Measurements from ENCODE around the gene BRD9.

The BRD9 gene

DNA sequence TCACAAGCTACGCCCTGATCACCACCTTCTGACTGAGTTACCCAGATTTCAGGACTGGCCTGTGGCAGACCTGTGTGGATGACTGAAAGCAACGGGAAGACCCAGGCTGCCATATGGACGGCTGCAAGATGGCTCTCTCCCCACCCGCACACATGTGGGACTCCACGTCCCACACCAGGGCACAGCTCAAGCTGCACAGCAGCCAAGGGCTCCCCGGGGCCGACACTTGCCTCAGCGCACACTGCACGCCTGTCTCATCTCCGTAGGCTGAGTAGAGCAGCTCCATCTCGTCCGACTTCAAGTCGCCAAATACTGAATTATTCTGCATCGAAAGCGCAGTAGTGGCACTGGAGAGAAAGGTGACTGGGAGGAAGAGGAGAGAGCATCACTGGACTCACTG lies 14.5 kb downstream of the BRD9 start:
- no peak for DNase-seq (ENCODE audit: low read depth)

DNA sequence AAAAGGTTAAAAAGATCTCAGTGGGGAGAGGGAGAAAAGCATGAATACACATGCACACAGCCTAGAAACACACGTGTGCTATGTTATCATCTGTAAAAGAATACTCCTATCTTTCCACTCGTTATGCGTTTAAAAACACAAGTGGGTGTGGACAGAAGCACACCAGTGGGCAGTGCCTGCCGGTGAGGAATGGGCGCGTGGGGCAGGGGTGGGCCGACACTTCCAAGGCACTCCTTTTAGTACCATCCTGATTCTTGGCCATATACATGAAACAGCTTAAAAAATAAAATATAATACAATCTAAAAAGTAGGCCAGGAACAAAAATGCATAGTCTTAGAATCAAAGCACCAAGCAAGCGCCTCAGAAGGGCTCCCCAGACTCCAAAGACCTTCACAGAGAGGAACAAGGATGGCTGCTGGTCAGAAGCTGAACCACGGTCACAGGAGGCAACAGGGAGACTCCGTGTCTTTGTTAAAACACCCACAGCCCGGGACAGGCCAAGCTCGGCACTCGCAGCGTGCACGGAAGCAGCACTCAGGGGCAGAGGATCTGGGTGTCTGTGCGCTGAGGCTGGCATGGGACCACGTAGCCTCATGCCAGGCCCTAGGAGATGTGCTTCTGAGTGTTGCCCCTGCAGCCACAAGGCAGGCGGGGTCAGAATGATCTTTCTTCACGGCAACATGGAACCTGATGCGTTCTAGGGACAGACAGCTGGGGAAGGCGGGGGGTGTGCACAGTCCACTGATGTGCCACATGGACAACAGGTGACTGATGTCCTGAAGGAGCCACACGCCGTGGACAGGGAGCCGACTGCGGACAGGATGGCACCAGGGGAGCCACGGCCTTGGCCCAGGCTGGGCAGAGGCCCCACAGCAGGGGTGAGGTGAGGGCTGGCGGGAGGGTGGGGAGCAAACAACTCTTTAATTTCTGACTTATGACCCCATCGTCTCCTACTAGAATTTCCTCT lies 15.9 kb downstream of the BRD9 start:
- DNase-seq (ENCODE audit: low read depth), result no peak

DNA sequence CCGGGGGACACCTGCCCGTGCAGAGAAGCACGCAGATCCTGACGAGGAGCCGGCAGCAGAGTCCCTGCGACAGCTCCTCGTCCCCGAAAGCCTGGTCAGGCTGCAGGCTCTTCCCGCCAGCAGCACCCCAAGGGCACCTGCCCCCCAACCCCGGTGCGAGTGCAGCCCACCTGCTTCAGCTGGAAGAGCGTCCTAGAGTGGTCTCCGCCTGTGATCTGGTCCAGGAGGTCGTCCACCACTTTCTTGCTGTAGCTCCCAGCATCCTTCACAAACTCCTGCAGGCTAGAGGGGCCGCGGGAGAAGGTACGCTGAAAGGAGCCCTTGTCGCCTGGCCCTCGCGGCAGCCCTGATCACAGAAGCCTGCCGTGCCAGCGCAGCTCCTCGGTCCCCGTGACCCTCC lies 16.7 kb downstream of the BRD9 start:
- no peak for DNase-seq (ENCODE audit: low read depth)

DNA sequence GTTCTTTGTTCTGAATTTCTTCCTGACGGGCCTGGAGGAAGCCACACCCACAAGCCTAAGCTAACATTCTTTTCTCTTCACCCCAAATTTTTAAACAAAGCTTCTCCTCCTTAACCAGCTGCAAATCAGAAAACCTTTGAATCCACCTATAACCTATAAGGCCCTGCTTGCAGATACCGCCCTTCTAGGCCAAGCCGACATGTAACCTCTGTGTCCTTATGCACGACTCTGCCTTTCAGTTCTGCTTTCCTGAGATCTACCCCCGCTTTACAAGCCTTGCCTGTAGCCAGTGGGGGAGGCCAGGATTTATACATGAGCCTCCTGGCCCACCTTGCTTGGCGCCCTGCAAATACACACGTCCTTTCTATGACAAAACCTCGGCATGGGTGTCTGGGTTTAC lies 19.3 kb downstream of the BRD9 start:
- DNase-seq (ENCODE audit: low read depth), result no peak

DNA sequence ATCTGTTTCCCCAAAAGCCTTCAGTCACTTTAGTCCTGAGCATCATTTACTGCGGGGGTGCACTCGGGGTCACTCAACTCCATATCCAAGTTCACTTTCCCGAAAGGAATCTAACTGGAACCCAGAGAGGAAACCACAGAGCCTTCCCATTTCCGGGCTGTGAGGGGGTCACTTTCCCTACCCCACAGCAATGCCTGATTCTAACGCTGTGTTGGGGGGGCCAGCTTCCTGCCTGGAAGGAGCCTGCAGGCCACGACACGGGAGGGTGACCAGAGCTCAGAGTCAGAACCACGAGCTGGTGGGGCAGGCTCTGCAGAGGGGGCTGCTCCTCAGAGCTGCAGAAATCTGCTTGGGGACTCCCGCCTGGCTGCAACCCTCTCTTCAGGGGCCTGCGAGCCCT lies 20.3 kb downstream of the BRD9 start:
- DNase-seq (ENCODE audit: low read depth), result no peak

DNA sequence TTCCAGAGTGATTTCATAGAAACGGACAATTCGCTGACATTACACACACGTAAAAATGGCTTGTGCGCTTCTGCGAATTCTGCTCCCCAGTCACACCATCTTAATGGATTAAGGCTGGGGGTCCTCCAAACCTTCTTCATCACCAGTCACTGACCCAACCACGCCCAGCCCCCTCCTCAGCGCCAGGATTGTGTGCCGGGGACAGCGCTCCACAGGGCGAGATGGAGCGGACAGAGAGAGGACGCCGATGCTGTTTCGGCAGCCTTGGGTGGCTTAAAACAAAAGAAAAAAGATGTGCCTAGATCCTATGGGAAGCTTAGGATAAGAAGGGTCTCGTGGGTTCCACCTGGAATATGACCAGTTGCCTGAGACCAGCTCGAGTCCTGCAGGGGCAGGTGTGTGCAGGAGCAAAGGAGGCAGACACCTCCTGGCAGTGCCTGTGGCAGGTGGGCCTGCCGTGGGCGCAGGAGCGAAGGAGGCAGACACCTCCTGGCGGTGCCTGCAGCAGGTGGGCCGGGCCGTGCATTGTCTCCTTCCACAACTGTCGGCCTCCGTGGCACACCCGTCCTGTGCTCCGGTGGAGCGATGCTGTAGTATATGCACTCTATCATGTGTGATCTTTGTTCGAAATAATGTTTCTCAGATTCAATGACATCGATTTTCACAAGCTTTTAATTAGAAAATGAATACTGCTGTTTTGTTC lies 20.9 kb downstream of the BRD9 start:
- no peak for DNase-seq (ENCODE audit: low read depth)

DNA sequence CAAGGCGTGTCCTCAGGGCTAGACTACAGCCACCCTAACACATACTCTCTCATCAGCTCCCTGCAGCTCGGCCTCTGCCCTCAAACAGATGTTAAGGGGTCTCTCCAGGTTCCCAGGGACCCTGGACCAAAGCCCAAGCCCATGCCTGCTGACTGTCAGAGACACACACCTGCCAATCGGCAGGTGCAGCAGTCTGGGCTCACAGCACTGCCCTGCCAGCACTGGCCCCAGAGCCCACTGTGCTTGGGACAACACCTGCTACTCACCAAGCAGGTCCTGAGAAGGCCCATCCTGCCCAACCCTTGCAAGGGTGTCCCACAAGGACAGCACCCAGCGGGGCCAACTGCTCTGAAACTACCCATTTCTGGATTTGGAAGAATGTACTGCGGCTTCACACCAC lies 21.6 kb downstream of the BRD9 start:
- no peak for DNase-seq (ENCODE audit: low read depth)

DNA sequence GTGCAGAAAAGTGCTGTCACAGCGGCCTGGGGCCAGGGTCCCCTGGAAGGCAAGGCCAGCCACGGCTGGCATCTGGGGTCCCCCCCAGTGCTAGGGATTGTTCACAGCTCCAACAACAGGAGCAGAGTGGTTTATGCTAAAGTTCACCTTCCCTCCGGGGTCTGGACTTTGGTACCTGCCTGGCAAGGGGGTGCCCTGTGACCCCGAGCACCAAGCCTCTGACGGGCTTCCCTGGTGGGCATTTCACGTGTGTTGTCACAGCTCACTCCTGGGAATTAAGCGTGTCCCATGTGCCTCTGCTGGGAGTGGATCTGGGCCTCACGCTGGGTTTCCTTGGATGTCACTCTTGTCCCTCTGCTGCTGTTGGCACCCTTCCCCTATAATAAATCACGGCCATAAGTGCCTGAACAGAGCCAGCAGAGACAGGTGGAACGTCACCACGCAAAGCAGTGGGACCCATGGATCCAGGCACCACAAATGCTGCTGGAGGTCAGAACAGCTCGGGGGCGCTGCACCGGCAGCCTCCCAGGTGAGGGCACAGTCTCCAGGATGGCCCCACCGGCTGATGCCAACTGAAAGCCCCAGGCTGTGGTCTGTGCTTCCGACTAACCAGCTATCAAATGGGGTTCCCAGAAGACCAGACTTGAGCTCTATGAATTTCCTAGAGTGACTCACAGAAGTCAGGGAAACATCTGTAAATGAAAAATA lies 24.0 kb downstream of the BRD9 start:
- DNase-seq (ENCODE audit: low read depth), result no peak

DNA sequence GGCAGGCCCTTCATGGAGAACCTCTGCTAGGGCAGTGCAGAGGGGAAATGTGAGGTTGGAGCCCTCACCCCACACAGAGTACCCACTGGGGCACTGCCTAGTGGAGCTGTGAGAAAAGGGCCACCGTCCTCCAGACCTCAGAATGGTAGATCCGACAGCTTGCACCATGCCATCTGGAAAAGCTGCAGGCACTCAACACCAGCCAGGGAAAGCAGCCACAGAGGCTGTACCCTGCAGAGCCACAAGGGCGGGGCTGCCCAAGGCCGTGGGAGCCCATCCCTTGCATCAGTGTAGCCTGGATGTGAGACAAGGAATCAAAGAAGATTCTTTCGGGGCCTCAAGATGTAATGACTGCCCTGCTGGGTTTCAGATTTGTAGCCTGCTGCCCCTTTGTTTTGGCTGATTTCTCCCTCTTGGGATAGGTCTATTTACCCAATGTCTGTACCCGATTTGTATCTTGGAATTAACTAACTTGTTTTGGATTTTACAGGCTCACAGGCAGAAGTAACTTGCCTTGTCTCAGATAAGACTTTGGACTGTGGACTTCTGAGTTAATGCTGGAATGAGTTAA lies 25.2 kb downstream of the BRD9 start:
- no peak for DNase-seq (ENCODE audit: low read depth)

DNA sequence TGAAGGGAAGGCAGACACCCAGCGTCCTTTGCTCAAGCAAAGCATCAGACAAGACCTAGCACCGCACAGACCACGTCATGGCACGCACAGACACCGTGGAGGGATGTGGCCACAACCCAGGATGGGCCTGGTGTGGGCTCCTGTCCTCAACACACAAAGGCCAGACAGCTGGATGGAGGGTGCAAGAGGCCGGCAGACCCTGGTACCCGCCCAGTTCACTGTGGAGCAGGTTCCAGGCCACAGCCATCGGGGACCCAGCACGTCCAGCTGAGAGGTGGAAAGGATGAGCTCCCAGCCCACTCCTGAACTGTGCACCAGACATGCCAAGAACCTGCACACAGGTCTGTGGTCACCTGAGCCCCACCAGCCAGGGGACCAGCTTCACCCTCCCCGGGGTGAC lies 26.8 kb downstream of the BRD9 start:
- DNase-seq (ENCODE audit: low read depth), result no peak

DNA sequence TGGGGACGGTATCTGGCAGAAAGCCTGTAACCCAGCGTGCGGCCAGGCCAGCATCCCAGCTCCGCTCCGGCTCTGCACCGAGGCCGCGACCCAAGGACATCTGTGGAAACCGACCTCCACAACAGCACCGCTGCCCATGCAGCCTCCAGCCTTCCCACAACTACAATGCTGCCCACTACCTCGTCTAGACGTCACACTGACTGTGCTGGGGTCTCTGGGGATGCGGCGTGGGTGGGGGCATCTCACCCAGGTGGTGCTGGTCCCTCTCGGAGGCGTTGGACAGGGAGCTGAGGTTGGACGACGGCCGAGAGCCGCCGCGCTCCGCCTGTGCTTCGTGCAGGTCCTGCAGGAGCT lies 27.5 kb downstream of the BRD9 start:
- DNase-seq (ENCODE audit: low read depth), result no peak

DNA sequence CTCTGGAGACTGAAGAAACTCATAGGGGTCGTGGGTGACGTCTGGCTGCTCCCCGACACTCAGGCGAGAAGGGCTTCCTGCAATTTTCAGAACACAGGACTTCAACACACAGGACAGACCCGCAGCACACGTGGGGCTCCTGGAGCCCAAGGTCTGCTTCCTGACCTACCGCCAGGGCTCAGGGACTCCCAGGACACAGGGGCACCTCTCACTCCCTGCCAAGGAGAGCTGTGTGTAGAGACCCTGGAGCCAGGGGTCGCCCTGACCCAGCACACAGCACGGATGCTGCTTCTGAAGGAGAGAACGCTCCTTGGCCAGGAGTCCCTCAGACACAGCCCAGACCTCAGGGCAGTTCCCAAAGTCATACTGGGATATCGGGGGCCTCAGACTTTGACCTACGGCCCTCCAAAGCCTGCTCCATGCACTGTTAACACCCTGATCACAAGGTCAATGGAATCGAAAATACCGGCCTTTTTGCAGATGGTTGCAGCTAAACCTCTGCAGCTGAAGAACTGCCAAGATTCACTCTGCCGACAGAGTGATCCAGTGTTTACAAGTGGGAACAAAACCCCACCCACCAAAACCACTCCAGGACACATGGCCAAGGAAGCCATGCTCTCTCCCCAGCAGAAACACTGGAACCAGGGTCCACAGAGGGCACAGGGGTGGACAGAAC lies 28.0 kb downstream of the BRD9 start:
- no peak for DNase-seq (ENCODE audit: low read depth)

DNA sequence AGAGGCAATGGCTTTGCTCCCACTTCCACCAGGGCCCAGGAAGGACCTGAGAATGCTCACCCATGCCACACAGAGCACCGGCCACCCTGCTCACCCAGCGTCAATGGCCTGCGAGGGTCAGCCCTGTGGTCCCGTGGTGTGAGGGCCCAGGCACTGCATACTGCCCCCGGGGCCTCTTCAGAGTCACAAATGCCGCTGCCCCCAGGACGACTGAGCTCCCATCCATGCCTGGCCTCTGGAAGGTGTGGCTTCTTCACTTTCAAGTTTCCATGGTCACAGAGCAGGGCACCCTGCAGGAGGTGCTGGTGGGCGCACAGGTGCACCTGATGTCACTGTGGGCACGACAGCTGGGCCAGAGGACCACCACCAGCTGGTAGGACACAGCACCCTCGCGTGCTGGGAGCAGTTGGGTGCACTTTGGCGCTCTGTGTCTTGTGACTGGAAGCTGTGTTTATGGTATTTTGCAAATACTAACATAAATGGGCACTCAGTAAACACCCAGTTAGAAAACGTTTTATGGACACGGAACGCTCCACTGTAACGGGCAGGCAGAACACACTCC lies 29.3 kb downstream of the BRD9 start:
- no peak for DNase-seq (ENCODE audit: low read depth)

DNA sequence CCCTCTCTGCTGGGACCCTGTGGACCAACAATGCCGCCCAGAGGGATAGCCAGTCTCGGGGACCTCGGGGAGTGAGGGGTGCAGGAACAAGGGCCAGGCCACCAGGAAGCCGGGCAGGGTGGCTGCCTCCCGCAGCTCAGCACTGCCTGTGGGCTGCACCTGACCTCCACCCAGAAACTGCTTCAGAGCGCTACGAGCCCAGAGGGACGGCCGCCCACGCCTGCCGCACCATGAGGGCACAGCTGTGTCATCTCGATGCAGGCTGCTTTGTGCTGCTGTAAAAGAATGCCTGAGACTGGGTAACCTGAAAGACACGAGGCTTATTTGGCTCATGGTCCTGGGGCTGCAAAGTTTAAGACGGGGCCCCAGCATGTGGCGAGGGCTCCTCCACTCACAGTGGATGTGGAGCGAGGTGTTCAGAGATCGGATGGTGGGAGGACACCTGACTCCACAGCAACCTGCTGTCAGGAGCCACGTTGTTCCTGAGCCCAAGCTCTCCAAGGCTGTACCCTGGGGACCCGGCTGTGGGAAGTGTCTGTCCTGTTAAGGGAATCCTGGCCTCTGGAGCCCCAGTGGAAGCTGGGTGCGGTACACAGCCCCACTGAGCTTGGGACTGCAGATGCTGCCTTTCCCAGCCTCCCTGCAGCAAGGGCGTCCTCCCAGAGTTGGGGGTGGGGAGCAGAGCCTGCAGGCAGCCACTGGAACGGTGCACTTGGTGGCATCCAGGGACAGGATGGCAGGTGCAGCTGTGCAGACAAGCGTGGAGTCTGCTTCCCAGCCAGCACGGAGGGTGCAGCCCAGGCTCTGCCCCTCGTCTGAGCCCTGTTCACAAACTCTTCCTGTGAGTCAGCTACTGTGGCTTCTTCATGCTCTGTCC lies 30.0 kb downstream of the BRD9 start:
- DNase-seq (ENCODE audit: low read depth), result no peak

DNA sequence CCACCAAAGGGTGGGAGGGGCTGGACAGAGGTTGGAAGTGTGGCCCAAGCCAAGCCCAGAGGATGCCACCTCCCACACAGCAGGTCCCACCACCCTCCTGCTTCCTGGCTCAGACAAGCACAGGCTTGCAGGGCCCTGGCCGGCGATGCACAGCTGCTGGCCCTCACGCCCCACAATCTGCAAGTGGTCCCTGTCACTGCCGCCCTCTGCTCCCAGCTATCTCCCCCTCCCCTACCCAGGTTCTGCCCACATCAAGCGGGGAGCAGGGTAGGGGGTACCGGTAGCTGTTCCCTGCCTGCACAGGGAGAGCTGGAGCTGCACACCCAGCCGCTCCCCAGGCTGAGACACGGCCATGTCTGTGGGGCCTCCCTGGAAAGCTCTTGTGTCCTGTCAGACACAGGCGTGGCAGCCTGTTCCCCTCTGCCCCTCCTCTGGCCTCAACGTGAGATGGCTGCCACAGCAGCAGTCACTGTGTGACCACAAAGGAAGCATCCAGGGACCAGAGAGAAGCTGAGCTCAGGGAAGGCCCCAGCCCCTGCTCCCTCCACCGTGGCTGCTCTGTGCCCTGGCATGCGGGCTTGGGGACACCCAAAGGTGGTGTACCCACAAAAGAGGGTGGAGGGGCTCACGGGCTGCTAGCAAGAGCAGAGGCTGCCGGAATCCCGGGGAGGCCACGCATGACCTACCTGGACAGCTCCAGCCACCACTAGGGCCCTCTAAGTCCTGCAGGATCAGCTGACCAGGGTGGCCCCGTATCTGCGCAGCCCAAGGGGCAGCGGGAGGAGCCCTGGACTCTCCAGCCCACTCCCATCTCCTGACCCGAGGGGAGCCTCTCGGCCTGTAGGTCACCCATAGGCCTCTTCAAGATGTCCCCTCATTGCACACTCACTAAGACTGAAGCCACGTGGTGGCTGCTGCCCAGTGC lies 30.9 kb downstream of the BRD9 start:
- no peak for DNase-seq (ENCODE audit: low read depth)

DNA sequence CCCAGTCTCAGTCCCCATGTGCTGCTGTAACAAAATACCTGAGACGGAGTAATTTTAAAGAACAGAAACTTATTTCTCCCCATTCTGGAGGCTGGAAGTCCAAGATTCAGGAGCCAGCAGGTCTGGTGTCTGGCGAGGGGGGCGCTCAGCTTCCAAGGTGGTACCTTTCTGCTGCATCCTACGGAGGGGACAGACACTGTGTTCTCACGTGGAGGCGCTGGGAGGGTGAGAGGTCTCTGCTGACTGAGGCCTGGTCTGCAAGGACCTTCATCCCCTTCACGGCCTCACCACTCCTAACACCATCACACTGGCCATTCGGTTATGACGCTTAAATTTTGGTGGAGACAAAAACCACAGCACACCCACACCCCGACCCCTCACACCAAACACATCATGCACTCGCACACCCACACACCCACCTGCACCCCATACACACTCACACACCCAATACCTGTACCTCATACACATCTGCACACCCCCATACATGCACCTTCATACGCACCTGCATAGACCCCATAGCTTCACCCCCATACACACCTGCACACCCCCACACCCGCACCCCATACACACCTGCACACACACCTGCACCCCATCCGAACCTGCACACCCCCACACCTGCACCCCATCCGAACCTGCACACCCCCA lies 32.0 kb downstream of the BRD9 start:
- DNase-seq (ENCODE audit: low read depth), result no peak

DNA sequence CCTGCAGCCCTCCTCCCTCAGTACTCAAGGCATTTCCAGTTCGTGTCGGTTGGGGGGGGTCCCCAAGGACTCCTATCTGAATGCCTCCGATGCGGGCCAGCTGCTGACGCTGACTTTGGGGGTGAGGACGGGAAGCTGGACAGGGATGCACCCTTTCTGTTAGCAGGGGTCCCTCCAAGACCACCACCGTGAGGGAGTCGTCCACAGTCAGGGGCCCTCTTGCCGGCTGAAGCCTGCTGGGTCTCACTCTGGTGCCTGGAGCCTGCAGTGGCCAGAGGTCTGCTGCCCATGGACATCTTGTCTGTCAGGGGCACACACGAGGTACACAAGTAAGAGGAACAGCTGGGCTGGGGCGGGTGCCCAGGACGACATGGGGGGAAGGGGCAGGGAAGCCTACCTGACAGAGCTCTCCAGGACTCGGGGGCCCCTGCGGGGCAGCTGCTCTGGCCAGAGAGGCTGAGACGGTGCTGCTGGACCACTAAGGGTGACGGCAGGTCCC lies 32.8 kb downstream of the BRD9 start:
- no peak for DNase-seq (ENCODE audit: low read depth)

DNA sequence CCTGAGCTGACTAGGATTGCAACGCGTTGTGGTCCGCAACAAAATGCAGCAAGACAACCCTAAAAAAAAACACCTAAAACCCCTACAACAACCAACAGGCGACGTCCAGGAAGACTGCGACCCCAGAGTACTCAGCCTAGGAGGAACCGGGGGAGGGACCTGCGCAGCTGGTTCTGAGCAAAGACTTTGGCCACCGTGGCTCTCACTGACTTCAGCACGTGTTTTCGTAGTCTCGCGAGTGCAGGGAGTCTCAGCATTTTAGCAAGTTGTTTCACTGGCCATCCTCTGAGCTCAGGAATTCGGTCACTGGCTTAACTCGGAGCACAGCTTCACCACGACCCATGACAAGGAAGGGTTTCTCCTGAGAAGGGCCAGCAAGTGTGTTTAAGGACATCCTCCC lies 33.2 kb downstream of the BRD9 start:
- no peak for DNase-seq (ENCODE audit: low read depth)

DNA sequence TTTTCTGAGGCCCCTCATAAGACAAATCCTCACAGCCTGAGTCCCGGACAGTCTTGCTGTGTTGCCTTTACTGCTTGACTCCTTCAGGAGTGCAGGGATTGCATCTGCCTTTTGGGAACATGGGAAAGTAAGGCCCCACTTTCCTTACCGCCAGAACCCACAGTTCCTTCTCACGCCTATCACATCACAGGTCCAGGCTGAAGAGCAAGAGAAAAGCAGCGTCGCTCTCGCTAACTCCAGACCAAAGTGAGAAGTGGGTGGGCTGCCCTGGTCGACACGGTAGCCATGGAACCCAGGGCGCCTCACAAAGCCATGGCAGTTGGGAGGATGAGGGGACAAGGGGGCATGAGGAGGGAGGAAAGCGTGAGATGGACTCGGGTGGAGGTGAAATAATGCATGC lies 33.9 kb downstream of the BRD9 start:
- DNase-seq (ENCODE audit: low read depth), result no peak

Data from activated T-helper 9 cell treated with anti-CD3 and anti-CD28 coated beads, Interleukin-2, amount 50 U/mL, for 16 hours (primary cell).